IgD-negative memory B cell (primary cell): ENCODE results near the gene ZNF473. TPM values are rescaled to one million over a fixed set of nuclear protein-coding genes. Genes with fewer than 3 reads are reported as not detected.
A peak's percentile ranks its signal among the peaks of the same experiment; 100 is the strongest.
"Not testable (repeated sequence)": the region's sequence is repeated elsewhere in the genome, so short reads cannot be mapped to it uniquely, and the experiment has no call there.

ENCODE experiments used
- H3K27ac Mint-ChIP-seq, 3 donors: one replicate each; pipeline ENCODE4 v1.8.0; 2020 to 2022; ENCODE audit warnings: mild to moderate bottlenecking in 3 of 3, mixed read lengths in 3 of 3, moderate library complexity in 1 of 3
- H3K27me3 Mint-ChIP-seq: one replicate; pipeline ENCODE4 v1.8.0; 2021; ENCODE audit warnings: mixed read lengths
- H3K36me3 Mint-ChIP-seq: one replicate; pipeline ENCODE4 v1.8.0; 2020; ENCODE audit warnings: mild to moderate bottlenecking, mixed read lengths
- H3K4me1 Mint-ChIP-seq, 3 donors: one replicate each; pipeline ENCODE4 v1.8.0; 2020 to 2022; ENCODE audit warnings: mixed read lengths in 3 of 3, mild to moderate bottlenecking in 1 of 3
- H3K4me3 Mint-ChIP-seq, 4 donors: one replicate each; pipeline ENCODE4 v1.8.0; 2020 to 2022; ENCODE audit warnings: mild to moderate bottlenecking in 4 of 4, mixed read lengths in 4 of 4, moderate library complexity in 3 of 4
- H3K9me3 Mint-ChIP-seq, 3 donors: one replicate each; pipeline ENCODE4 v1.8.0; 2020 to 2021; ENCODE audit warnings: mixed read lengths in 3 of 3, mild to moderate bottlenecking in 1 of 3
- polyA plus RNA-seq: library from polyadenylated mRNA; unstranded; fragments of 300-500 nt; fragmentation: Illumina TruSeq; gene quantifications from one replicate; pipeline ENCODE4 v1.2.3, GENCODE V29; 2021

The ZNF473 gene
- polyA plus RNA-seq, 1 donor from 2014 or later = 4.9 TPM

DNA sequence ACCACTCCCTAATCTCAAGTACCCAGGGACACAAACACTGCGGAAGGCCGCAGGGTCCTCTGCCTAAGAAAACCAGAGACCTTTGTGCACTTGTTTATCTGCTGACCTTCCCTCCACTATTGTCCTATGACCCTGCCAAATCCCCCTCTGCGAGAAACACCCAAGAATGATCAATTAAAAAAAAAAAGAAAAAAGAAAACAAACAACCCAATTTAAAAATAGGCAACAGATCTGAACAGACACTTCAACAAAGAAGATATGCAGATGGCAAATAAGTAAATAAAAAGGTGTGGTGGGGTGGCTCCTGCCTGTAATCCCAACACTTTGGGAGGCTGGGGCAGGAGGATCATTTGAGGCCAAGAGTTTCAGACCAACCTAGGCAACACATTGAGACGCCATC lies 61.3 kb downstream of the ZNF473 start:
- H3K4me1 Mint-ChIP-seq, H3K9me3 Mint-ChIP-seq, H3K27ac Mint-ChIP-seq, H3K27me3 Mint-ChIP-seq, H3K4me3 Mint-ChIP-seq, H3K36me3 Mint-ChIP-seq: not testable (repeated sequence)

- H3K27ac Mint-ChIP-seq = peak overlapping the region in 1 of 3 donors; percentile 10
- not testable (repeated sequence) for H3K4me3 Mint-ChIP-seq, H3K27me3 Mint-ChIP-seq, H3K9me3 Mint-ChIP-seq, H3K4me1 Mint-ChIP-seq, H3K36me3 Mint-ChIP-seq
Measured at GRCh38 chr19:50090706-50091105, 64.9 kb downstream of the ZNF473 start.

GRCh38 chr19:50091786-50092185 lies 66.0 kb downstream of the ZNF473 start:
- not testable (repeated sequence) for H3K27me3 Mint-ChIP-seq, H3K4me1 Mint-ChIP-seq, H3K36me3 Mint-ChIP-seq, H3K27ac Mint-ChIP-seq, H3K4me3 Mint-ChIP-seq, H3K9me3 Mint-ChIP-seq

GRCh38 chr19:50092597-50092996 lies 66.8 kb downstream of the ZNF473 start:
- H3K4me1 Mint-ChIP-seq, H3K4me3 Mint-ChIP-seq, H3K9me3 Mint-ChIP-seq, H3K27me3 Mint-ChIP-seq, H3K36me3 Mint-ChIP-seq, H3K27ac Mint-ChIP-seq: not testable (repeated sequence)

- not testable (repeated sequence) for H3K4me3 Mint-ChIP-seq, H3K27ac Mint-ChIP-seq, H3K4me1 Mint-ChIP-seq, H3K9me3 Mint-ChIP-seq, H3K36me3 Mint-ChIP-seq, H3K27me3 Mint-ChIP-seq
Measured at GRCh38 chr19:50097884-50098283, 72.1 kb downstream of the ZNF473 start.

DNA sequence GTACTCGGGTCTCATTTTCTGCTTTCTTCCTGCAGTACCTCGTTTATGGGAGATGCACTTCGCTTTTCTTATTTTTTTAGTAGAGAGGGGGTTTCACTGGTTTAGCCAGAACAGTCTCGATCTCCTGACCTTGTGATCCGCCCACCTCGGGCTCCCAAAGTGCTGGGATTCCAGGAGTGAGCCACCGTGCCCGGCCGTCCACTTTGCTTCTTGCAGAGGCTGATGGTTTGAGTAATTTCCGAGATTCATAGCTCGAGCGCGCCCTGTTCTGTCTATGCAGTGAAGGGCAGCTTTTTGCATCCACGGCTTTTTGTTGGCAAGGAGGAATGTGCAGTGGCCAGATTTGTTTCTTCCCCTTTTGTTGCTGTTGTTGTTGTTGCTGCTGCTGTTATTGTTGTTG lies 73.1 kb downstream of the ZNF473 start:
- not testable (repeated sequence) for H3K27me3 Mint-ChIP-seq, H3K9me3 Mint-ChIP-seq

GRCh38 chr19:50099696-50100095 lies 73.9 kb downstream of the ZNF473 start:
- not testable (repeated sequence) for H3K36me3 Mint-ChIP-seq, H3K4me1 Mint-ChIP-seq, H3K27ac Mint-ChIP-seq, H3K9me3 Mint-ChIP-seq, H3K27me3 Mint-ChIP-seq, H3K4me3 Mint-ChIP-seq

More for the DNA sequence above, 73.1 kb downstream of the ZNF473 start:
- H3K4me3 Mint-ChIP-seq, H3K36me3 Mint-ChIP-seq, H3K4me1 Mint-ChIP-seq, H3K27ac Mint-ChIP-seq: not testable (repeated sequence)

DNA sequence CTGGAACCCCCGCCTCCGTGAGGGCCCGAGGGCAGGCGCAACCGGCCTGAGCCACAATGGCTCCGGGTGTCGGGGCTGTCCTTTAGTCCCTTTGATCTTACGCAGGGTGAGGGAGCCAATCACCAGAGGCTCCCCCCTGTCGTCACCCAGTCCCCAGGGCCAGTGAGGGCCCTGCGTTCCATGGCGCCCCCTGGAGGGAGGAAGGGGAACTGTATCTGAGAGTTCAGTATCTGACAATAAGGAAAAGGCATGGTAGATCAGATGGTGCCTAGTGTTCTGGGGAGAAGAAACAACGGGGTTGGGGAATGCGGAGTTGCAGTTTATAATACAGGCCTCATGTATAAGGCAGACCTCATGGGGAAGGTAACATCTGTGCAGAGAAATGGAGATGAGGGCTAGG lies 75.1 kb downstream of the ZNF473 start:
- not testable (repeated sequence) for H3K36me3 Mint-ChIP-seq, H3K27ac Mint-ChIP-seq, H3K9me3 Mint-ChIP-seq, H3K27me3 Mint-ChIP-seq, H3K4me3 Mint-ChIP-seq, H3K4me1 Mint-ChIP-seq

Other genes starting within 250 kb of the ZNF473 start
- gene FUZ, start 212.7 kb upstream of the ZNF473 start, polyA plus RNA-seq = 6.6 TPM
- gene MED25, start 207.7 kb upstream of the ZNF473 start, polyA plus RNA-seq = 54.7 TPM
- gene PTOV1, start 174.8 kb upstream of the ZNF473 start, polyA plus RNA-seq = 45.0 TPM
- gene PNKP, start 158.4 kb upstream of the ZNF473 start, polyA plus RNA-seq = 56.3 TPM
- 5.0 TPM for gene AKT1S1, start 148.7 kb upstream of the ZNF473 start, polyA plus RNA-seq
- gene TBC1D17, start 148.3 kb upstream of the ZNF473 start, polyA plus RNA-seq = 19.1 TPM
- 0.39 TPM for gene IL4I1, start 129.1 kb upstream of the ZNF473 start, polyA plus RNA-seq
- 3.4 TPM for gene ATF5, start 96.8 kb upstream of the ZNF473 start, polyA plus RNA-seq
- 62.9 TPM for gene NUP62, start 96.5 kb upstream of the ZNF473 start, polyA plus RNA-seq
- gene SIGLEC11, start 64.8 kb upstream of the ZNF473 start, polyA plus RNA-seq = not detected
- gene VRK3, start 633 bp upstream of the ZNF473 start, polyA plus RNA-seq = 87.5 TPM
- not detected for gene IZUMO2, start 137.3 kb downstream of the ZNF473 start, polyA plus RNA-seq
- not detected for gene MYH14, start 177.6 kb downstream of the ZNF473 start, polyA plus RNA-seq